Esophagus muscularis mucosa (tissue), 4 donors: ENCODE data around the gene C20orf173. TPM values are rescaled to one million over a fixed set of nuclear protein-coding genes. Genes with fewer than 3 reads are reported as not detected.

Experiments used
- DNase-seq: peaks from one replicate; pipeline ENCODE4 v3.0.0-alpha.2; 2017; ENCODE audit errors: extremely low spot score
- H3K27ac ChIP-seq, 4 donors: fragments of 200-600 bp; sonication (generic); replicated peaks in 1 of 4; 1 replicate in 3 of 4; 2 replicates in 1 of 4; pipeline ENCODE4 v1.5.1; 2016 to 2019; ENCODE audit warnings: mild to moderate bottlenecking in 1 of 4
- H3K27me3 ChIP-seq, 4 donors: fragments of 200-600 bp; sonication (generic); one replicate each; pipeline versions ENCODE4 v1.5.1 to v1.6.0; 2016 to 2019
- H3K36me3 ChIP-seq, 4 donors: fragments of 200-600 bp; sonication (generic); one replicate each; pipeline ENCODE4 v1.5.1; 2016 to 2019
- H3K4me1 ChIP-seq, 4 donors: fragments of 200-600 bp; sonication (generic); one replicate each; pipeline ENCODE4 v1.5.1; 2016 to 2019
- H3K4me3 ChIP-seq, 4 donors: fragments of 200-600 bp; sonication (generic); 1 replicate in 2 of 4; 2 replicates in 2 of 4; pipeline ENCODE4 v1.5.1; 2016 to 2019; ENCODE audit warnings: mild to moderate bottlenecking in 4 of 4, moderate library complexity in 1 of 4
- H3K9me3 ChIP-seq, 4 donors: fragments of 200-600 bp; sonication (generic); 1 replicate in 3 of 4; 2 replicates in 1 of 4; pipeline ENCODE4 v1.5.1; 2016 to 2019
- EP300 ChIP-seq: sonication (generic); formaldehyde crosslinking; IDR thresholded peaks from one replicate; pipeline ENCODE4 v1.6.1; 2017; ENCODE audit warnings: antibody characterized with exemption
- POLR2A ChIP-seq: fragments of 450-650 bp; IDR thresholded peaks from one replicate; pipeline ENCODE4 v1.6.1; 2017; ENCODE audit warnings: antibody characterized with exemption, moderate library complexity, mild to moderate bottlenecking, low read depth
- POLR2AphosphoS5 ChIP-seq, 2 donors: sonication (generic); formaldehyde crosslinking; IDR thresholded peaks; one replicate each; pipeline ENCODE4 v1.6.1; 2017; ENCODE audit warnings: antibody characterized with exemption in 2 of 2
- WGBS: methylation state at CpG from one replicate; pipeline ENCODE4 v1.1.5; 2018; 5-methylcytosine and 5-hydroxymethylcytosine counted together
- intact Hi-C: fragments of 100-400 bp; cut with DNase I; formaldehyde crosslinking; loops from one replicate; pipeline ENCODE4 v1.15.1; 2023
- total RNA-seq, 4 donors: library from RNA; depleted of rRNA; stranded (reverse); fragments of >200 nt; gene quantifications; one replicate each; pipeline versions ENCODE4 v1.1.0 to v1.2.1, GENCODE V29; 2016
- TF ChIP-seq, protein P1 (sequence below), 3 experiments: fragments of 200-600 bp in 2 of 3; fragments of 450-650 bp in 1 of 3; sonication (generic) in 2 of 3; IDR thresholded peaks; one replicate each; pipeline ENCODE4 v1.5.1; 2017 to 2019; ENCODE audit warnings: antibody characterized with exemption in 3 of 3, mild to moderate bottlenecking in 2 of 3, moderate library complexity in 1 of 3

The C20orf173 gene
- total RNA-seq, 4 donors from 2014 or later, result not detected

- WGBS, result 81% methylated on average over 3 of the region's 3 CpGs
- no peak for TF ChIP-seq POLR2AphosphoS5 (IDR thresholded peaks at IDR 0.05)
- no peaks in the 10 kb centered on the region for H3K4me1 ChIP-seq
- intact Hi-C loops, result no loop called here
- no peaks in the 10 kb centered on the region for H3K9me3 ChIP-seq
- H3K4me3 ChIP-seq, result no peak overlapping the region
- peaks cover 13 to 45% (median 18%) of the 10 kb centered on the region in 4 donors for H3K36me3 ChIP-seq
- DNase-seq, result no peak
- no peaks in the 10 kb centered on the region for H3K27me3 ChIP-seq
- no peak overlapping the region for H3K27ac ChIP-seq
Observed at GRCh38 chr20:35515949-35516645, 13.4 kb downstream of the C20orf173 start.

DNA sequence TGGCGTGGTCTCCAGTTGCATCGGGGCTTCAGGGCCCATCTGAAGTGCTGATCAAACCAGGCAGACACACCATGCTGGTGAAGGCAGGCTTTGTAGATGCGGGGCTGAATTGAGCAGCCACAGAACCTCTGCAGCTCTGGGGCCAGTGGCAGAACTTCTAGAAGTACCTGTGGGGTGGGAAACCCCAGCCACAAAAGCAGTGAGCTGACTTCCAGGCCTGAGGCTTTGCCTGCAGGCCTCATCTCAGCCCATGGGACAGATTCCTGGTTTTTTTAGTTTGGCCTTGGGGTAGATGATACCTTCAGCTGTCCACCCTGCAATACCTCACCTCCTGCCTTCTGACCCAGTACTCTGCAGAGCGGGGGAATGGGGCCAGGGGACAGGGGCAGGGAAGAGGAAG lies 14.1 kb downstream of the C20orf173 start:
- TF ChIP-seq, protein P1, sequence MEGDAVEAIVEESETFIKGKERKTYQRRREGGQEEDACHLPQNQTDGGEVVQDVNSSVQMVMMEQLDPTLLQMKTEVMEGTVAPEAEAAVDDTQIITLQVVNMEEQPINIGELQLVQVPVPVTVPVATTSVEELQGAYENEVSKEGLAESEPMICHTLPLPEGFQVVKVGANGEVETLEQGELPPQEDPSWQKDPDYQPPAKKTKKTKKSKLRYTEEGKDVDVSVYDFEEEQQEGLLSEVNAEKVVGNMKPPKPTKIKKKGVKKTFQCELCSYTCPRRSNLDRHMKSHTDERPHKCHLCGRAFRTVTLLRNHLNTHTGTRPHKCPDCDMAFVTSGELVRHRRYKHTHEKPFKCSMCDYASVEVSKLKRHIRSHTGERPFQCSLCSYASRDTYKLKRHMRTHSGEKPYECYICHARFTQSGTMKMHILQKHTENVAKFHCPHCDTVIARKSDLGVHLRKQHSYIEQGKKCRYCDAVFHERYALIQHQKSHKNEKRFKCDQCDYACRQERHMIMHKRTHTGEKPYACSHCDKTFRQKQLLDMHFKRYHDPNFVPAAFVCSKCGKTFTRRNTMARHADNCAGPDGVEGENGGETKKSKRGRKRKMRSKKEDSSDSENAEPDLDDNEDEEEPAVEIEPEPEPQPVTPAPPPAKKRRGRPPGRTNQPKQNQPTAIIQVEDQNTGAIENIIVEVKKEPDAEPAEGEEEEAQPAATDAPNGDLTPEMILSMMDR (IDR thresholded peaks at IDR 0.05), result no peak
- TF ChIP-seq POLR2A, result no peak
- no peak for TF ChIP-seq EP300
- TF ChIP-seq POLR2AphosphoS5 (IDR thresholded peaks at IDR 0.05), result no peak
- H3K9me3 ChIP-seq, result no peaks in the 10 kb centered on the region
- H3K27me3 ChIP-seq, result no peaks in the 10 kb centered on the region
- H3K36me3 ChIP-seq, result peaks cover 18 to 53% (median 26%) of the 10 kb centered on the region in 4 donors
- H3K4me1 ChIP-seq, result no peaks in the 10 kb centered on the region
- no peak for DNase-seq
- intact Hi-C loops, result no loop called here
- WGBS, result 96% methylated on average over 3 of the region's 4 CpGs
- H3K27ac ChIP-seq, result no peak overlapping the region
- no peak overlapping the region for H3K4me3 ChIP-seq

DNA sequence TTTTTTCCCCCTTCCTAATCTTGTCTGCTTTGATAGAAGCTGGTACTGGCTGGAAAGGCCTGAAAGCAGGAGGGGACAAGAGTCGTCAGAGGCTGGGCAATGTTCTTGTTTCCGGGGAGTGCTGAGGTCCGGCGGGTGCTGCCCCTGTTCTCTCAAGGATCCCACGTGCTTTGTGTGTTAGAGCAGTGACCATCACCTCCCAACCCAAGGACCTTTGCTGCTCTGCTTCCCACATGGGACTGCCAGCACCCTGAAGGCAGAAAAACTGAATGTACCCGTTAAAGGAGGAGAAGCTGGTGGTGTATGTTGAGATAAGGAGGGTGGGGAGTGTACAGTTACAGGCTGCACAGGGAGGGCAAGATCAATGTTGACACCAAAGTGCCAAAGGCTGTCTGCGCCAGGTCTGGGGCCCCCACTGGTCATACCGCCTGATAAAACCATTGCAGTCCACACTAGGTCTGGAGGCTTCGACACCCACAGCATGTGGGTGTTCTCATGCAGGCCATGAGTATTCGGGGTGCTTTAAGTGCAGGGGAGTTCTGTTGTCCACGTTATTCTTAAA lies 15.0 kb downstream of the C20orf173 start:
- no peaks in the 10 kb centered on the region for H3K9me3 ChIP-seq
- no peak for DNase-seq
- H3K4me1 ChIP-seq, result no peaks in the 10 kb centered on the region
- peaks cover 23 to 62% (median 35%) of the 10 kb centered on the region in 4 donors for H3K36me3 ChIP-seq
- H3K4me3 ChIP-seq, result no peak overlapping the region
- no peaks in the 10 kb centered on the region for H3K27me3 ChIP-seq
- no peak overlapping the region for H3K27ac ChIP-seq
- WGBS, result 87% methylated on average over 11 of the region's 11 CpGs
- TF ChIP-seq POLR2AphosphoS5 (IDR thresholded peaks at IDR 0.05) (no peak), POLR2A (no peak), EP300 (no peak)
- TF ChIP-seq, protein P1 (IDR thresholded peaks at IDR 0.05), result no peak
- intact Hi-C loops, result no loop called here

DNA sequence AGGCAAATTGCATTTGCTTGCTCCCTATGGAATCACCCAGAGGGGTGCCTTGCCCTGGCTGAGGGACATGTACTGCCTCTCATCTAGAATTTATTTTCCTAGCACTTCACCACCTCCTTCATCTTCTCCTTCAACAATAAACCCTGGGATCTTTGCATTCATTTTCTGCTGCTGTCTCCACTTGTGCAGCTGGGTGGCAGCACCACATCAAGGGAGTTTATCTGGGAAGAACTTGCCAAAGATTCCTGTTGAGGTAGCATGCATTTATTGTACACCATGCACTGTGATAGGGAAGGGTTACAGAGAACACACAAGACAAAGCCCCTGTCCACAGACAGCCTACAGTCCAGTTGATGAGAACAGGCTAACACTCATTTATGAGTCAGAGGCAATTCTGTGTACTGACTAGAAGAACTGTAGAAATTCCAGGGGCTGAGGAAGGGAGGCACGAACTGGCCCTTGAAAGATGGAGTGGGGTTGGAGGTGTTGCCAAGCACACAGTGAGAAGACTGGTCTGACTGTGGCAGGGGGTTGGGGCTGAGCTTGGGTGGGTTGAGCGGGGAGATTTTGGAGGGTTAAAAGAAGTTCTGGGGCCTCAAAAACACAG lies 17.5 kb downstream of the C20orf173 start:
- no peaks in the 10 kb centered on the region for H3K4me1 ChIP-seq
- no peak overlapping the region for H3K27ac ChIP-seq
- no peak for DNase-seq
- H3K9me3 ChIP-seq, result no peaks in the 10 kb centered on the region
- H3K27me3 ChIP-seq, result no peaks in the 10 kb centered on the region
- 97% methylated on average over 2 of the region's 2 CpGs for WGBS
- no peak overlapping the region for H3K4me3 ChIP-seq
- H3K36me3 ChIP-seq, result peaks cover 35 to 87% (median 59%) of the 10 kb centered on the region in 4 donors
- intact Hi-C loops, result no loop called here
- TF ChIP-seq EP300, result no peak
- TF ChIP-seq, protein P1 (IDR thresholded peaks at IDR 0.05), result peak; percentile 44 to 59 (median 50)
- no peak for TF ChIP-seq POLR2A
- no peak for TF ChIP-seq POLR2AphosphoS5 (IDR thresholded peaks at IDR 0.05)

GRCh38 chr20:35510951-35511735 lies 18.3 kb downstream of the C20orf173 start:
- H3K27me3 ChIP-seq, result no peaks in the 10 kb centered on the region
- 87% methylated on average over 8 of the region's 12 CpGs for WGBS
- TF ChIP-seq EP300 (no peak), POLR2AphosphoS5 (IDR thresholded peaks at IDR 0.05) (no peak), POLR2A (no peak)
- TF ChIP-seq, protein P1 (IDR thresholded peaks at IDR 0.05), result no peak
- H3K4me3 ChIP-seq, result no peak overlapping the region
- intact Hi-C loops, result no loop called here
- peaks cover 35 to 94% (median 67%) of the 10 kb centered on the region in 4 donors for H3K36me3 ChIP-seq
- DNase-seq, result no peak
- H3K9me3 ChIP-seq, result no peaks in the 10 kb centered on the region
- no peaks in the 10 kb centered on the region for H3K4me1 ChIP-seq
- H3K27ac ChIP-seq, result no peak overlapping the region
